PC-3 (cell line): Measurements from ENCODE around the gene HDAC4.

ENCODE experiments used
- CTCF ChIP-seq: fragments of 300-600 bp; sonication (generic); conservative IDR thresholded peaks from 2 replicates; pipeline ENCODE4 v1.5.1; 2017; ENCODE audit warnings: antibody characterized with exemption, low read depth, mild to moderate bottlenecking, low read length
- EZH2 ChIP-seq: fragments of 300-600 bp; sonication (generic); IDR thresholded peaks from one replicate; pipeline ENCODE4 v1.6.1; 2017; ENCODE audit warnings: antibody characterized with exemption, mild to moderate bottlenecking, low read length; ENCODE audit not compliant: unreplicated experiment
- EZH2phosphoT487 ChIP-seq: fragments of 300-600 bp; sonication (generic); IDR thresholded peaks from 2 replicates; pipeline ENCODE4 v1.6.1; 2018; ENCODE audit warnings: mild to moderate bottlenecking, antibody characterized with exemption, low read length, borderline replicate concordance

- TF ChIP-seq CTCF (no peak), EZH2 (no peak), EZH2phosphoT487 (no peak)
Measured at GRCh38 chr2:239189711-239190131, 211.1 kb downstream of the HDAC4 start.
